Cardiac ventricle fibroblast (primary cell): ENCODE data around the gene MON1A. TPM values are rescaled to one million over a fixed set of nuclear protein-coding genes. Genes with fewer than 3 reads are reported as not detected.

Experiments
- total RNA-seq: library from RNA; depleted of rRNA; stranded (reverse); fragments of >200 nt; gene quantifications from 2 replicates; pipeline ENCODE4 v1.2.3, GENCODE V29; 2015

MON1A gene
- 8.3 and 11.9 TPM in 2 replicates for total RNA-seq

GRCh38 chr3:49929291-49930167 is at the start of gene MON1A:
TSS of gene MON1A (minus strand) at chr3:49929811. CDS start at chr3:49913346, 16,465 bp downstream.

GRCh38 chr3:49939858-49940666 is 10.5 kb upstream of the MON1A start, which contains the start of gene RBM6:
TSS of gene RBM6 (plus strand) at chr3:49940150. CDS start at chr3:49962642, 22,492 bp downstream.

GRCh38 chr3:49903451-49904424 is 25.9 kb downstream of the MON1A start, which contains the start of gene MST1R:
TSS of gene MST1R (minus strand) at chr3:49903873. CDS start at chr3:49903609, 264 bp downstream.

GRCh38 chr3:49869525-49870126 is 60.0 kb downstream of the MON1A start, which contains the start of gene CAMKV:
TSS of gene CAMKV (minus strand) at chr3:49869906. CDS start at chr3:49862388, 7,518 bp downstream.

Other genes starting within 250 kb of the MON1A start
- 1.4 and 3.1 TPM in 2 replicates for gene MST1, start 240.3 kb downstream of the MON1A start, total RNA-seq
- 14.2 and 18.6 TPM in 2 replicates for gene RNF123, start 240.3 kb downstream of the MON1A start, total RNA-seq
- 0.31 and 0.54 TPM in 2 replicates for gene AMIGO3, start 210.1 kb downstream of the MON1A start, total RNA-seq
- 18.3 and 23.6 TPM in 2 replicates for gene GMPPB, start 205.9 kb downstream of the MON1A start, total RNA-seq
- gene IP6K1, start 143.3 kb downstream of the MON1A start, total RNA-seq: 41.2 and 42.1 TPM in 2 replicates
- gene CDHR4, start 129.9 kb downstream of the MON1A start, total RNA-seq: not detected in 2 replicates
- gene INKA1, start 126.5 kb downstream of the MON1A start, total RNA-seq: 1.6 and 4.9 TPM in 2 replicates
- gene UBA7, start 115.9 kb downstream of the MON1A start, total RNA-seq: 30.3 and 31.1 TPM in 2 replicates
- 1.1 and 7.3 TPM in 2 replicates for gene TRAIP, start 73.2 kb downstream of the MON1A start, total RNA-seq
- not detected in 2 replicates for gene CAMKV, start 59.9 kb downstream of the MON1A start, total RNA-seq
- gene MST1R, start 25.9 kb downstream of the MON1A start, total RNA-seq: 0.34 TPM in 1 of 2 replicates, not detected in the other
- 23.6 and 23.7 TPM in 2 replicates for gene RBM6, start 10.3 kb upstream of the MON1A start, total RNA-seq
- 60.0 and 66.3 TPM in 2 replicates for gene RBM5, start 159.1 kb upstream of the MON1A start, total RNA-seq
- 9.0 and 10.4 TPM in 2 replicates for gene SEMA3F, start 225.5 kb upstream of the MON1A start, total RNA-seq